ENCODE measurements around the gene WEE2.

The WEE2 gene

DNA sequence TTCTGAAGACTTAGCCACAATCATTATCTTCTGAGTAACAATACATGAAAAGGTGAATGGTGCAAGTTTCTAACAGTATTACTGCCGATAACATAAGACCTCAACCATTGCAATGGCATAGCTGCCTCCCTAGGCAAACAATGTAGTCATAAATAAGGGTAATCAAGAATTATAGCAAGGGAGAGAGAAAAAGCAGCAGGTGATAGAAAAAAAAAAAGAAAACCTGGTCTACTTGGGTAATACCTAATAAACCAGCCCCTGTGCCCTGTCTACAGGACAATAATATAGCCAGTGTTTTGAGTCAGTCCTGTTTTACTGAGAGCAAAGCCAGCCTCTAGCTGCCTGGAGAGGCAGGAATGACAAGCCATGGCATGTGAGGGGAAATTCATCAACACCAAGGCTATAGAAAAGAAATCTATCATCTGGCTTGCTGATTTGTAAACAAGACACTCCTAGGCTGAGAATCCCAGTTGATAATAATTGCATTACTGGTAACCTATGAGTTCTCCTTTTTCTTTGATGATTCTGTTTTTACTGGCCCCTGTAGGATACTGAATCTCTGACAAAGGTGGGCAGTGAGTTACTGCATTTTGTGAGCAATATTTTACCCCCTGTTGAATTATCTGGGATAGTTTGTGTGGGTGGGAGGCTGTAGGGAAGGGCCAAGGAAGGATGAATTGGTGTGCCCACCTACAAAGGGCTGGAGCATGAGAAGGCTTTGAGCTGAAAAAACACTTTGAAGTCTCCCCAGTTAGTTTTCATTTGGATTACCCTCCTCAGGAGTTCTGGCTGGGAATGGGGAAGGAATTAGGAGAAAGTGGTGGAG lies 1.7 kb upstream of the WEE2 start:
- no peak for DNase-seq (ENCODE audit: extremely low read depth, low read depth)
- TF ChIP-seq, protein P1, sequence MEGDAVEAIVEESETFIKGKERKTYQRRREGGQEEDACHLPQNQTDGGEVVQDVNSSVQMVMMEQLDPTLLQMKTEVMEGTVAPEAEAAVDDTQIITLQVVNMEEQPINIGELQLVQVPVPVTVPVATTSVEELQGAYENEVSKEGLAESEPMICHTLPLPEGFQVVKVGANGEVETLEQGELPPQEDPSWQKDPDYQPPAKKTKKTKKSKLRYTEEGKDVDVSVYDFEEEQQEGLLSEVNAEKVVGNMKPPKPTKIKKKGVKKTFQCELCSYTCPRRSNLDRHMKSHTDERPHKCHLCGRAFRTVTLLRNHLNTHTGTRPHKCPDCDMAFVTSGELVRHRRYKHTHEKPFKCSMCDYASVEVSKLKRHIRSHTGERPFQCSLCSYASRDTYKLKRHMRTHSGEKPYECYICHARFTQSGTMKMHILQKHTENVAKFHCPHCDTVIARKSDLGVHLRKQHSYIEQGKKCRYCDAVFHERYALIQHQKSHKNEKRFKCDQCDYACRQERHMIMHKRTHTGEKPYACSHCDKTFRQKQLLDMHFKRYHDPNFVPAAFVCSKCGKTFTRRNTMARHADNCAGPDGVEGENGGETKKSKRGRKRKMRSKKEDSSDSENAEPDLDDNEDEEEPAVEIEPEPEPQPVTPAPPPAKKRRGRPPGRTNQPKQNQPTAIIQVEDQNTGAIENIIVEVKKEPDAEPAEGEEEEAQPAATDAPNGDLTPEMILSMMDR (IDR thresholded peaks at IDR 0.05; ENCODE audit: low read depth, low read length): no peak

DNA sequence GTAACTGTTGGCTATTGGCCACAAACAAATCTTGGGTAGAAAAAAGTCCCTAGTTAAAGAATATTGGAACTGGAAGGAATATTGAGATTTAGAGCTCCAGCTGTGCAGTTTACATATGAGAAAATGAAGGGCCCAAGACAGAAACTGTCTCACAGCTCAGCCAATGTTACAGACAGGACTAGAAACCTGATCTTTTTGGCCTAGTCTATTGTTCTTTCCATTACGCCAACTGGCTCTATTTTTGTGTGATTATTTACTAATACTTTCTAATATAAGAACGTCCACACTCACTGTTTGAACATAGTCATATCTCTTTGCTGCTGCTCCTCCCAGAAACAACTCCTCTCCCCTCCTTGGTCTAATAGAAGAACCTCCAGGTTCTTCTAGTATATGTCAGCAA lies 1.2 kb downstream of the WEE2 start:
- TF ChIP-seq, protein P1 (IDR thresholded peaks at IDR 0.05; ENCODE audit: low read depth, low read length): no peak
- DNase-seq (ENCODE audit: extremely low read depth, low read depth): no peak

DNA sequence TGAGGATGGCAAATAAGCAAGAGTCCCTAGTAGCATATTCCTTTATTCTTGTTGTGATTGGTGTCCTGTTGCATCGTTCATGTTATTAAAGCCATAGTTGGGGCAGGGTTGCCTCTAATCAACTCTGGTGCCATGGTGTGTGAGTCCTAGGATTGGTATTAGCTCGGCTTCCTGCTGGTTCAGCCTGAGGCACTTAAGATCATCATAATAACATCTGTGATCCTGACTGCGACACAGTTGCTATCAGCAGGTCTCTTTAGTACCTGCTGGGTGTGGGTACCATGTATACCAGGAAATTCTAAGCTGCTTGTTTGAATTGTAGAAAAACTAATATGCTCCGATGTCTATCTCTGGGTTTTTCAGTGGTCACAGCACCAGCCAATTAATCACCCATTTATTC lies 1.6 kb downstream of the WEE2 start:
- no peak for DNase-seq (ENCODE audit: extremely low read depth, low read depth)

DNA sequence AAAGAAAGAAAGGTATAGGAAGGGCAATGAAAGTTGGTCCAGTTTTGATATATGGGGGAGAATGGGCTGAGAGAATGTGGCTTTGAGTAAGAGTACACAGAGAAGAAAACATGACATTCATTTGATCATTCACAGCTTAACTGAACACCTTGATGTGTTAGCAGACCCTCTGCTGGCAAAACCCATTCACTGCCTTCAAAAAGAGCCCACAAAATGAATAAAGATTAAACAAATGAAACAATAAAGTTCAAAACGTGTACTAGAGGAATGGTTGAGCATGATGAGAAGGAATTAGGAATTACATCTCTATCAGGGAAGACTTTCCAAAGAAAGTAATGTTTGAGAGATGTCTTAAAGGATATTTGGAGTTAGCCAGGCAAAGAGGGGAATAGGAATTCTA lies 2.1 kb downstream of the WEE2 start:
- DNase-seq (ENCODE audit: extremely low read depth, low read depth): no peak
- TF ChIP-seq, protein P1 (IDR thresholded peaks at IDR 0.05; ENCODE audit: low read depth, low read length): no peak

More for the DNA sequence above, 1.6 kb downstream of the WEE2 start:
- TF ChIP-seq, protein P1 (IDR thresholded peaks at IDR 0.05; ENCODE audit: low read depth, low read length): no peak

DNA sequence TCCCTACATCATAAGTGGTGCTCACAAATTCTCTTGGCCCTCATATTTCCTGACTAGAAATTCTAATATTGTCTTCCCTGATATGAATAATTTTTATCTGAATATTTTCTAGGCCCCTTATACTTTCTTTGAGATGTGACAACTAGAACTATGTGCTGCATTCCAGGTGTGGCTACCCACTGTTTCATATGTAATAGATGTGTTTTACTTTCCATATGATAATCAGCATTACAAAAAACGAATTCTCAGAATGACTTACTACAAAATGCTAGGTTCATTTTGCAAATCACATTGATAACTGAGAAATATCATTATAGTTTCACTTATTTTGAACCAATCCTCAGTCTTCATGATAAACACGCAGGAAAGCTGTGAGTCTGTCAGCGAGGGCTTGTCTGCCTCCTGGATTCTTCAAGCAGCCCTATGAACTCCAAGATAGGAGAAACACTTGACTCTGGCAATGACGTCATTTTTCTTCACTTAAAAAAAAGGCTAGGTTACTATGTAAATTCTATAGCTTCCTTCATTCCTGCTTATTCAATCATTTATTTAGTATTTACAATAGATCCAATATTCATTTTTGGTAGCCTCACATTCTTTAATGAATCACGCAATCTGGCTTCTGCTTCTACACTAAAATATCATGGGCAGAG lies 4.6 kb downstream of the WEE2 start:
- TF ChIP-seq, protein P1 (IDR thresholded peaks at IDR 0.05; ENCODE audit: low read depth, low read length): no peak

DNA sequence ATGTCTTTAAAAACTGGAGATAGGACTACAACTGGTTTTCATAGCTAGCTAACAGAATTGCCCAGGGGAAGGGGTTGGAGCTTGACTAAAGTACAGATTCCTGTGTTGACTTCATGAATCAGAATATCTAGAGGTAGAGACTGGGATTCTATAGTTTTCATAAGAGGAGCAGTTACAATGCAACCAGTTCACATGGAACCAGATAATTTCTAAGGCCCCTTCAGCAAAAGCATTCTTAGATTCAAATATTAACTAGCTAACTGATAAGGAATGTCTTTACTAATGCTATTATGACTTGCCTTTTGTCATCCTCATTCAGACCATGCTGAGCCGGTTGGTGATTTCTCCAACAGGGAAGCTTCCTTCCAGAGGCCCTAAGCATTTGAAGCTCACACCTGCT lies 5.7 kb downstream of the WEE2 start:
- TF ChIP-seq, protein P1 (IDR thresholded peaks at IDR 0.05; ENCODE audit: low read depth, low read length): no peak

More for the DNA sequence above, 4.6 kb downstream of the WEE2 start:
- DNase-seq (ENCODE audit: extremely low read depth, low read depth): no peak

DNA sequence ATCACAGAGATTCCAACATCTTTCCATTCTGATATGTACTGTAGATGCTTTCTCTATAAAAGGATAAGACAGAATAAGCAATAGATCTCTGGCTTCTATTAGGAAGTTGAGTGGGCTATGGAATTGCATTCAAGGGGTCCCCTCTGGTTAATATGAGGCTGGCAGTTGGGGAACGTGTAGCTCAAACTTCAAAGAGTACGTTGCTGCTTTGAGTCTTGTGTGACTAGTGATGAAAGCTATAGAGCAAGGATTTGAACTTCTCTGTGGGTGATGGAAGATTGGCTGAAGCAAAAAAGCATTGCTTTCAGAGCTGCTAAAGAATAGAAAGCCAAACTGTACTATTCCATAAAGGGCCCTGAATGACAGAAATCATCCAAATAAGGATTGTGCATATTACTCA lies 6.4 kb downstream of the WEE2 start:
- DNase-seq (ENCODE audit: extremely low read depth, low read depth): no peak
- TF ChIP-seq, protein P1 (IDR thresholded peaks at IDR 0.05; ENCODE audit: low read depth, low read length): no peak

More for the DNA sequence above, 5.7 kb downstream of the WEE2 start:
- DNase-seq (ENCODE audit: extremely low read depth, low read depth): no peak

Measured in AG09319 (cell line).